Activated CD4-positive, alpha-beta T cell treated with anti-CD3 and anti-CD28 coated beads, Interleukin-2, Interleukin-4, amounts not matched to agents 100 ng/mL and 50 ng/mL, durations not matched to agents 16 hours and 8 hours (primary cell): ENCODE data around the gene NR2F2.

ENCODE experiments used
- DNase-seq: peaks from one replicate; pipeline ENCODE4 v3.0.0-alpha.2; 2020; ENCODE audit warnings: low spot score

The NR2F2 gene

GRCh38 chr15:96330450-96331143 is at the start of gene NR2F2:
Gene NR2F2 (plus strand): TSS chr15:96330700. CDS start chr15:96332106, 1,406 bp downstream.
- DNase-seq: peak; percentile 58

GRCh38 chr15:96285305-96285704 is 45.2 kb upstream of the NR2F2 start:
- no peak for DNase-seq

- DNase-seq: no peak
These were observed 44.7 kb upstream of the NR2F2 start for GRCh38 chr15:96285729-96286254.

GRCh38 chr15:96290679-96291078 is 39.8 kb upstream of the NR2F2 start:
- DNase-seq: no peak

- no peak for DNase-seq
These were observed 37.9 kb upstream of the NR2F2 start for GRCh38 chr15:96292635-96293034.

GRCh38 chr15:96293441-96293840 is 37.1 kb upstream of the NR2F2 start:
- no peak for DNase-seq

- DNase-seq: no peak
These were observed 35.7 kb upstream of the NR2F2 start for GRCh38 chr15:96294766-96295165.

GRCh38 chr15:96296264-96296663 is 34.2 kb upstream of the NR2F2 start:
- no peak for DNase-seq

DNA sequence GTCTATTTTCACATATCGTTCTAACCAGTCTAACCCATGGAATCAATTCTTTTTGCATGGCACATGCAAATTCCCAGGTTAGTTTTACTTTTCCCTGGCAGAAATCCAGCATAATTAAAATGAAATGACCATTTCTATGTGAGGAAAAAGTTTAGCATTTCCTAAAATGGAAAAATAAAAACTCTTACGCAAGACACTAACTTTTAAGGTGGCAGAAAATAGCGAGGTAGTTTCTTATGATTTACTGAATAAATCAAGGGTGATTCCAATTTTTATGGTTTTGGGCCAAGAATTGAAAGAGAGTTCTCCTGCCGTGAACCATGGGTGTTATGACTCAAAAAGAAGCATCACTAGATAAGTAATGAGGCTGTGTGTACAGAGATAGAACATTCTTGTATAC is 32.7 kb upstream of the NR2F2 start:
- no peak for DNase-seq

GRCh38 chr15:96298217-96298616 is 32.3 kb upstream of the NR2F2 start:
- DNase-seq: no peak

DNA sequence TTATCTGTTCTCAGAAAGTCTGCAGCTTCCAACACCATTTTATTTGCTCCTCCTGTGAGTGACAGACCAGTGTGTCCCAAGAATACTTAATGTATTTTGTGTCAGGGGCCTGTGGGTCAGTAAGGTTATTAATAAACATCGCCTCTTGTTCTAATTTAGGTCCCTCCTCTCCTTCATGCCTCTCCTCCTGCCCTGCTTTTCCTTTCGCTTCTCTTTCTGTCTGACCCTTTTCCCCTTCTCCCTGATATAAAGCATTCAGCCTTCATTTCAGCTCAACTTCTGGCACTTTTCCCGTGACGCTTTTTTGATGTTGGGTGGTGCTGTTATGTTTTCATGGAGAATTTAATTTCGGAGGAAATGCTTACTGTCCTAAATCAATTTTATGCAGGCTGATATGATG is 29.7 kb upstream of the NR2F2 start:
- DNase-seq: no peak

- DNase-seq: no peak
These were observed 26.9 kb upstream of the NR2F2 start for GRCh38 chr15:96303503-96304056.

- DNase-seq: no peak
These were observed 25.7 kb upstream of the NR2F2 start for GRCh38 chr15:96304839-96305238.

DNA sequence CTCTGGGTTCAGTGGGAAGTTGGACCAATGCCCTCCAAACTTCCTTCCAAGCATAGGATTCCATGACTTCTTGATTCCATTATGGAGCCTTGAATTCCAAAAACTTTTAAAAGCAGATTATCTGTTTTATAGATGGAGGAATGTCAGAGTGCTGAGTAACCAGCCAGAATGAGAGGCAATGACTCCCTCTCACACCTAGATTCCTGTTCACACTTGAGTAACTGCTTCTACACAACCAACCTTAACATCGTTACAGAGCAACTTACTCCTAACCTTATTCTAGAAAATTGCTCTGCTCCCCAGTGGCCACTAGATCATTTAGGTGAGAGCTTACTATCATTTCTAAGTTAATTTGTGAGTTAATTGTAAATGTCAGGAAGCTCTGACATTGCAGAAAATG is 24.2 kb upstream of the NR2F2 start:
- no peak for DNase-seq

GRCh38 chr15:96307856-96308394 is 22.6 kb upstream of the NR2F2 start:
- DNase-seq: no peak

DNA sequence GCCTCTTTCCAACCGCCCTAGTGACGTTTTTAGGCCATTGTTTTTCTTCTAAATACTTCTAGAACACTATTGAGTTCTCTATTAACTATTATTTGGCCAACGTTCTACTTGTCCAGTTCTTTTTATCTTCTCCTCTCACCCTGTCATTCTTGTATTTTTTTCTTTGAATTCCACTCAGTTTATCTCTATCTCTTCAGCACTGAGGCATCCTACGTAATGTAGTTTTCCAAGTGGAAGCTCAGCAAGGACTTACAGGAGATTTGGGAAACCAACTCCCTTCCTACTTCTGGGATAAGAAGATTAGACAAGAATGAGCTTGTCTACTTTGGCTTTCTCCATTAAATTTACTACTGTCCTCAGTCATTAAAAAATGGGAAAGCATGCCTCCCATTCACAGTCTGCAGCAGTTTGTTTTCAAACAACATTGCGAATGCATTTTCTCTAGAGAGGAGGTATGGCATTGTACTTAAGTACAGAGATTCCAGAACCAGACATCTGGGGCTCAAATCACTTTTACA is 21.3 kb upstream of the NR2F2 start:
- no peak for DNase-seq

DNA sequence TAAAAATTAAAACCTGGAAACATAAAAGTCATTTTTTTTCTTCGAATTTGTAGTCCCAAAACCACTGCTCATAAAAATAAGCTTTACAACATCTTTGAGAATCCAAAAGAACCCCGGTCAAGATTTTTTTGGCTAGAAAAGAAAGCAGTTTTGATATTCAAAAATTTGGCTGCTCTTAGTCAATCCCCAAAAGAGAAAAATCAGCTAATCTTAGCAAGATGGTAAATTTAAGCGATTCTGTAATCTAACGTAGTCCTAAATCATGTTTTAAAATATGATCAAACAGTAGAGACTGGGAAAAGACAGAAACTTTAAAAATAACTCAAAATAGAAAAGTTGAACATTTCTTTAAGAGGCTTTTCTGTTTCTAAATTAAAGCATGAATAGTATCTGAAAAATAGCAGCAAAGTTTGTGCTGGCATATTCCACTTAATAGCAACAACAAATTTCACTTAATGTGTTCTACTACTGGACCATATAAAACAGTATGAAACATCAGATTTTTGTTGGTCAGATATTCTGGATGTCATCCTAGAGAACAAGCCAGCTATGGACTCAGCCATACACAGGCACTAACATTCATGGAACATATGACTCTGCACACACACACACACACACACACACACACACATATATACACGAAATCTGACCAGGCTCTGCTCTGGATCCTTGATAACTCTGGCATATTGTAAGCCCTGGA is 19.1 kb upstream of the NR2F2 start:
- no peak for DNase-seq

DNA sequence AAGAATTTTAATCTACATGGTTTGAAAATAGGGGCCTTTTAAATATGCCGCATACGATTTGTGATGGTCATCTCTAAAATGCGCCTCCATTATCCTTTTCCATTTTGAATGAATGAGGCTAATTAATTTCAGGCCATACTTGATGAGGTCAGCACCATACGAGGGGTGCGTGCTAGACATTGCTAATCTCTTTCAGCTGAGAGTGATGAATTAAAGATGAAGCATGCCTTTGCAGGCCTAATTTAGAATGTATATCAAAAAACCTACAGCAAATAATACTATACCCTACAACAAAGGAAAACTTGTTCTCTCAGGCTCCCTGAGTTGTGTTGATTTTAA is 18.6 kb upstream of the NR2F2 start:
- DNase-seq: no peak

- no peak for DNase-seq
These were observed 17.7 kb upstream of the NR2F2 start for GRCh38 chr15:96312641-96313335.

- DNase-seq: no peak
These were observed 16.0 kb upstream of the NR2F2 start for GRCh38 chr15:96314518-96314917.

DNA sequence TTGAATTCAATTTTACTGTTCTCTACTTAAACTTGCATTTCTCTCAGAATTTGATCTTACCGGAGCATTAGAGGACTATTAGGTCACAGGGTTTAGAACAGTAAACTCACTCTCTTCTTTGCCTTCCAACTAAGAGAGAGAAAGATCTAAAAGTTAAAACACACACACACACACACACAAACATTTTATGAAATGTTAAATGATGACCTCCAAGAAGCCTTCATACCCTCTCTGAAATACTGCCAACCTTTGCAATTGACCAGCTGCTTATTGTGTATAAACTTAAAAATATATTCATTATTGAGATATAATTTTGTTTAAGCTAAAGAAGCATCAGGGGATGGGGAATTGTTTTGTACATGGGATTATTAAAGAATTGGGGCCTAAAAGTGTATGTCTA is 15.5 kb upstream of the NR2F2 start:
- DNase-seq: no peak

GRCh38 chr15:96316953-96317629 is 13.4 kb upstream of the NR2F2 start:
- DNase-seq: no peak
